Left renal cortex interstitium (tissue), 4 donors: ENCODE measurements around the gene RUNDC3A. TPM values are rescaled to one million over a fixed set of nuclear protein-coding genes. Genes with fewer than 3 reads are reported as not detected.
"Not testable (repeated sequence)": the region's sequence is repeated elsewhere in the genome, so short reads cannot be mapped to it uniquely, and the experiment has no call there.

Source experiments
- DNase-seq, 4 donors: peaks; one replicate each; pipeline ENCODE4 v3.0.0-alpha.2; 2013; ENCODE audit warnings: low read depth in 4 of 4, low spot score in 2 of 4, missing footprints in 1 of 4
- polyA plus RNA-seq, 4 donors: library from polyadenylated mRNA; unstranded; fragments of 120-200 nt; gene quantifications; one replicate each; pipeline ENCODE4 v1.2.1, GENCODE V29; 2013; ENCODE audit not compliant: insufficient read length in 4 of 4

Gene RUNDC3A
- polyA plus RNA-seq, 4 donors = 1.5 to 2.8 (median 1.7) TPM

- no peak for DNase-seq
These were observed 47.3 kb downstream of the RUNDC3A start for GRCh38 chr17:44355642-44356099.

- no peak for DNase-seq
These were observed 47.8 kb downstream of the RUNDC3A start for GRCh38 chr17:44356241-44356640.

GRCh38 chr17:44358066-44358465 lies 49.7 kb downstream of the RUNDC3A start:
- no peak for DNase-seq

GRCh38 chr17:44359006-44359405 lies 50.6 kb downstream of the RUNDC3A start:
- DNase-seq = no peak

GRCh38 chr17:44359458-44360143 lies 51.2 kb downstream of the RUNDC3A start:
- DNase-seq = no peak

- no peak for DNase-seq
These were observed 51.7 kb downstream of the RUNDC3A start for GRCh38 chr17:44360144-44360533.

GRCh38 chr17:44360826-44361225 lies 52.4 kb downstream of the RUNDC3A start:
- DNase-seq = peak in 1 of 4 donors; percentile 77

- no peak for DNase-seq
These were observed 53.2 kb downstream of the RUNDC3A start for GRCh38 chr17:44361292-44362260.

GRCh38 chr17:44362459-44362948 lies 54.1 kb downstream of the RUNDC3A start:
- no peak for DNase-seq

- DNase-seq = no peak
These were observed 54.7 kb downstream of the RUNDC3A start for GRCh38 chr17:44362949-44363612.

- no peak for DNase-seq
These were observed 55.3 kb downstream of the RUNDC3A start, which contains the start of gene FAM171A2 for GRCh38 chr17:44363613-44364159. Gene FAM171A2, minus strand, starts transcription at chr17:44363853. Its CDS starts 139 bp downstream, at chr17:44363714.

GRCh38 chr17:44365051-44365450 lies 56.6 kb downstream of the RUNDC3A start:
- not testable (repeated sequence) for DNase-seq

- DNase-seq = no peak
These were observed 59.0 kb downstream of the RUNDC3A start for GRCh38 chr17:44367231-44367979.

Other genes starting within 250 kb of the RUNDC3A start
- gene LSM12, start 241.9 kb upstream of the RUNDC3A start, polyA plus RNA-seq = 10 to 100 TPM; 38.6 to 43.5 (median 40.2) TPM
- 100 to 1,000 TPM in 1 of 4 donors, 10 to 100 TPM in 3; 73.2 to 104 (median 83.4) TPM for gene G6PC3, start 237.9 kb upstream of the RUNDC3A start, polyA plus RNA-seq
- gene HDAC5, start 185.0 kb upstream of the RUNDC3A start, polyA plus RNA-seq = 10 to 100 TPM; 45.7 to 66.1 (median 52.1) TPM
- gene HROB, start 166.7 kb upstream of the RUNDC3A start, polyA plus RNA-seq = 1 to 10 TPM; 3.7 to 5.8 (median 5.0) TPM
- 1 to 10 TPM; 1.7 to 4.8 (median 3.1) TPM for gene ASB16, start 137.9 kb upstream of the RUNDC3A start, polyA plus RNA-seq
- gene TMUB2, start 121.6 kb upstream of the RUNDC3A start, polyA plus RNA-seq = 10 to 100 TPM; 42.9 to 54.2 (median 51.6) TPM
- 10 to 100 TPM; 63.4 to 70.7 (median 67.5) TPM for gene ATXN7L3, start 108.7 kb upstream of the RUNDC3A start, polyA plus RNA-seq
- gene UBTF, start 88.9 kb upstream of the RUNDC3A start, polyA plus RNA-seq = 100 to 1,000 TPM; 124 to 142 (median 130) TPM
- gene SLC4A1, start 40.5 kb upstream of the RUNDC3A start, polyA plus RNA-seq = 10 to 100 TPM in 2 of 4 donors, 1 to 10 TPM in 2; 6.6 to 23.4 (median 10.3) TPM
- gene SLC25A39, start 16.2 kb downstream of the RUNDC3A start, polyA plus RNA-seq = 100 to 1,000 TPM in 3 of 4 donors, 10 to 100 TPM in 1; 89.3 to 120 (median 107) TPM
- gene GRN, start 36.7 kb downstream of the RUNDC3A start, polyA plus RNA-seq = 100 to 1,000 TPM; 236 to 317 (median 277) TPM
- 10 to 100 TPM; 28.5 to 57.4 (median 44.5) TPM for gene FAM171A2, start 55.3 kb downstream of the RUNDC3A start, polyA plus RNA-seq
- gene ITGA2B, start 81.0 kb downstream of the RUNDC3A start, polyA plus RNA-seq = 1 to 10 TPM; 4.6 to 9.1 (median 5.3) TPM
- 10 to 100 TPM; 38.3 to 64.9 (median 50.1) TPM for gene GPATCH8, start 194.8 kb downstream of the RUNDC3A start, polyA plus RNA-seq
- gene FZD2, start 248.9 kb downstream of the RUNDC3A start, polyA plus RNA-seq = 10 to 100 TPM; 26.0 to 55.1 (median 38.1) TPM